CD4-positive, alpha-beta T cell treated with Interleukin-12 subunit alpha and Interleukin-12 subunit beta, for 1 hour (primary cell): ENCODE measurements around the gene CGN.
"Not testable (repeated sequence)": the region's sequence is repeated elsewhere in the genome, so short reads cannot be mapped to it uniquely, and the experiment has no call there.

ENCODE experiments used
- DNase-seq: peaks from one replicate; pipeline ENCODE4 v3.0.0-alpha.2; 2020

The CGN gene

DNA sequence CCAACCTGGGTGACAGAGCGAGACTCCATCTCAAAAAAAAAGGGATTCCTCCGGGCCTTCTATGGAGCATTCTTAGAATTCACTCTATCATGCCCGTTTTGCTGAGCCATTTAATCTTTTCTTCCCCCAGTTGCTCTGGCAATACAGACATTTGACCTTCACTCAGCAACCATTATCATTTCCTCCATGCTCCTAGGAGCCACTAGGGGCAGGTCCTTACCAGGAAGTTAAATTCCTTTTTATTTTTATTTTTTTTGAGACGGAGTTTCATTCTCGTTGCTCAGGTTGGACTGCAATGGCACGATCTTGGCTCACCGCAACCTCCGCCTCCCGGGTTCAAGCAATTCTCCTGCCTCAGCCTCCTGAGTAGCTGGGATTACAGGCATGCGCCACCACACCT lies 9.7 kb upstream of the CGN start:
- no peak for DNase-seq

GRCh38 chr1:151502035-151502700 lies 9.0 kb upstream of the CGN start:
- no peak for DNase-seq

DNA sequence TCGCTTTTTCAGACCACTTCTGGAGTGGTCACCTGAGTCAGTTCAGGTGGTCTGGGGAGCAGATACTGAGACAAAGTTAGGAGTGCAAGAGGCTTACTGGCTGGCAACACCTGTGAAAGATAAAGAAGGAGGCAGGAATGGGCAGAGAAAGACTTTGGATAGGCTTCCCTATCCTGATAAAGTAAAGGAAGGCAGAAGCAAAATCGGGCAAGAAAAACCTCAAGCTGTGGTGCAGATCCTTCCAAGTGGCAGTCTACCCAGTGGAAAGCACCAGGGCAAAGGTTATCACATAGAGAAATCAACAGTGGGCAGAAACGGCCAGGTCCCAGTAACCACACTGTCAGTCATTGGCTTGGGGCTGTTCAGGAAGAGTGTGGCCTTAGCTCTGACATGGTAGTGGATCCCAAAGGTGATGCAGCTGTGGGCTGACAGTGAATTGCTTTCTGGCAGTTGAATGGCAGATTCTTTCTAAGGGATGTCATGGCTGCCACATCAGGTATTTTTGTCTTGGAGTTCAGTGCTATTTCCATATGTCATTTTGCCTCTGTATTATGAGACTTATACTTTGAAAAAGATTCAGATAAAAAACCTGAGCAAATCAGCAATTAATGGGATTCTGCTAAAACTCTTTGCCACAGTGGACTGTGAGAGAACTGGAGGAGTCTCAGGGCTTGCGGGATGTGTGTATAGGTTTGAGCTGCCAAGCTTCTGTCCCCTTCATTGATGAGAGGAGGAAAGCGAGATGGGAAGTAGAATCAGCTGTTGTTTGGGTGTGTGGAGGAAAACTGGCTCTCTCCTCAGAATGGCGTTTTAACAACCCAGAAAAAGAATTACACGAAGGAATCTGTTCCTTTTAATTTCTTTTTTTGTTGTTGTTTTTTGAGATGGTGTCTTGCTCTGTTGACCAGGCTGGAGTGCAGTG lies 8.1 kb upstream of the CGN start:
- DNase-seq: no peak

GRCh38 chr1:151504252-151504651 lies 6.9 kb upstream of the CGN start:
- DNase-seq: no peak

DNA sequence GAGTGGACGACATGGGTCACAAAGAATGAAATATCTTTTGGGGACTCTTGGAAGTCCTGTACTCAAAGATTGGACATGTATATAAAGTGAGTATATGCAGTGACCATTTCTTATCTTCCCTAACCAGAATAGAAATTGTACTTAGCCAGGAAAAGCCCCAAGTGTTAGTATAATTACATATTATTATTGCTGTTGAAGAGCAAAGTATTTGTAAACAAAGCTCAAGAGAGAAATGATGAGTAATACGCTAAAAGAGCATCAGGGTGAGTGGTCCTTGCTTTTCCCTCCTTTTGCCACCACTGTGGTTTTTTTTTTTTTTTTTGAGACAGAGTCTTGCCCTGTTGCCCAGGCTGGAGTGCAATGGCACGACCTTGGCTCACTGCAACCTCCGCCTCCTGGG lies 6.4 kb upstream of the CGN start:
- DNase-seq: no peak

DNA sequence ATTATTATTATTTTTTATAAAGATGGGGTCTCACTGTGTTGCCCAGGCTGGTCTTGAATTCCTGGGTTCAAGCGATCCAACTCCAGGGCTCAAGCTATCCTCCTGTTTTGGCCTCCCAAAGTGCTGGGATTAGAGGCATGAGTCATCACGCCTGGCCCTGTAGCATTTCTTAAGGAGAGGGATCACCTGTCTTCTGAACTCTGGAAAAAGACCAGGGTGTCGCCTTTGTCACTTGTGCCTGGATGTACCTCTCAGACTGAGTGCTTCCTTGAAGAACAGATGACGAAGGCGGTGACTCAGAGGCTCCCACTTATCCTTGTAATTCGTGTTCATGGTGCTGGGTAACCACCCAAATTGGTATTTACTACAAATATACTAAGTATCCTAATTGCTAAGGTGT lies 2.4 kb upstream of the CGN start:
- DNase-seq: no peak

- no peak for DNase-seq
Observed at GRCh38 chr1:151509350-151510019, 1.7 kb upstream of the CGN start.

GRCh38 chr1:151510020-151510405 lies 1.2 kb upstream of the CGN start:
- DNase-seq: no peak

GRCh38 chr1:151510614-151510956 lies 602 bp upstream of the CGN start:
- no peak for DNase-seq

DNA sequence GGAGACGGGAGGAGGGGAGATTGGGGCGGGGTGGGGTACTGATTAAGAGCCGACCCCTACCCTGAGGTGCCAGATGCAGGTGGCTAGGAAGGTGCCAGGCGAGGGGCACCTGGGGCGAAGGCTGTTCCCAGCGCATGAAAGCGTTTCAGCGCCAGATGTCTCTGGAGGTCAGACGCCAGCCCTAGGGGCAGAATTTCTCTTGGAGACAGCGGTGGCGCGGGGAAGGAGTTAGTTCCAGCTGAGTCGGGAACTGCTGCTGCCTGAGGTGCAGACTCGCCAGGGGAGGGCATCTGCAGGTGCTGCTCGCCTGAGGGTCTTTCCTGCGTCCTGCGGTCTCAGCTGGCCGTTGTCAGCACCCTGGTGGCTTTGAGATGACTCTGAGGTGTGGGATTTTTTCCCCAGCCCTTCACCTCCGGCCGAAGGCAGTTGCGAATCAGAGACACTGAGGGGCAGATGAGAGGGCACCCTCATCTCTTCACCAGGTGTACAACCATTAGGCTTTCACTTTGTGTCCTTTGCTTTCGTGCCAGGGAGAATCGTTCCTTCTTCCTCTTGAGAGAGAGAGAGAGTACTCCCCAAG lies 539 bp downstream of the CGN start:
- DNase-seq: peak; percentile 20

GRCh38 chr1:151512326-151512725 lies 1.1 kb downstream of the CGN start:
- no peak for DNase-seq

DNA sequence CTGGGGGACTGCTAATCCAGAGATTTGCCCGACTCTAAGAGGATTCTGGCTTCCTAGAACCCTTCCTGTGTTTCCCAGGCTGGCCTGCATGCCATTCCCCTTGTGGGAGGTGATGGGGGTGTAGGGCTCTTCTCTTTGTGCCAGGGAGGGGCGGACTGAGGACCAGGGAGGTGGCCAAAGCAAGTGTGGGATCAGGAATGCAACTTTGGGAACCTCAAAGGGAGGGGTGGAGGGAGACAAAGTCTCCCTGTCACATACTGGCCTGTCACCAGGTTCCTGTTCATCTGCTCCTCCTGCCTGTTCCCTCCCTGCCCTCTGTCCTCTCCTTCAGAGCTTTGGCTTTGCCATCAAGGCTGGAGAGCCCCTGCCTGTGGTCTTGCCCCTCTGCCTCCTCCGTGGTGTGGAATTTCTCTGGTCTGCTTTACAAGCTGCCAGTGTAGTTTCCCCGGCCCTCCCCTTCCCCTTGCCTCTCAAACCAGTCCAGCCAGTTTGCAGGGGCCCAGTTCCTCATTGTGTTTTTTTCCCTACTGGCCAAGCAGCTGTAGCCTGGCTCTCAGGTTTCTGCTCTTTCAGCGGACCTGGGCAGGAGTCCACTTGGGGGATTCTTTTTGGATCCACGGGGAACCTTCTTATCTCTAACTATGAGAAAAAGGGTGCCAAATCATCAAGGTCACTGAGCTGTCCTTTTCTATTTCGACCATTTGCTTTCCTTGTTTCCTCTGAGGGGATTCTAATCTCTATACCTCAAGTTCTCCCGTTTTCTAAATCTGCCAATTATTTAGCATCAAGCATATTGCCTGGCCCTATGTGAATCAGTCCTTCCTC lies 1.8 kb downstream of the CGN start:
- DNase-seq: no peak

- no peak for DNase-seq
Observed at GRCh38 chr1:151513626-151514121, 2.5 kb downstream of the CGN start.

- no peak for DNase-seq
Observed at GRCh38 chr1:151514366-151514765, 3.2 kb downstream of the CGN start.

- no peak for DNase-seq
Observed at GRCh38 chr1:151515265-151515664, 4.1 kb downstream of the CGN start.

GRCh38 chr1:151516031-151516511 lies 4.9 kb downstream of the CGN start:
- DNase-seq: no peak

- DNase-seq: no peak
Observed at GRCh38 chr1:151518431-151518830, 7.2 kb downstream of the CGN start.

- no peak for DNase-seq
Observed at GRCh38 chr1:151518936-151519335, 7.7 kb downstream of the CGN start.

- DNase-seq: no peak
Observed at GRCh38 chr1:151519667-151520066, 8.5 kb downstream of the CGN start.

GRCh38 chr1:151520359-151520758 lies 9.2 kb downstream of the CGN start:
- no peak for DNase-seq

GRCh38 chr1:151522427-151522826 lies 11.2 kb downstream of the CGN start:
- not testable (repeated sequence) for DNase-seq

GRCh38 chr1:151523326-151523725 lies 12.1 kb downstream of the CGN start:
- DNase-seq: no peak
